ENCODE measurements around the gene EXOSC10.

EXOSC10 gene

GRCh38 chr1:11142618-11143391 lies 43.1 kb upstream of the EXOSC10 start:
- TF ChIP-seq CTCF (IDR thresholded peaks at IDR 0.05; ENCODE audit: low read depth, low read length): no peak
- H3K4me3 ChIP-seq (ENCODE audit: low read depth, low read length): no peak overlapping the region

- no peak overlapping the region for H3K4me3 ChIP-seq (ENCODE audit: low read depth, low read length)
- TF ChIP-seq CTCF (IDR thresholded peaks at IDR 0.05; ENCODE audit: low read depth, low read length): no peak
These were observed 39.3 kb upstream of the EXOSC10 start for GRCh38 chr1:11138952-11139351.

GRCh38 chr1:11138029-11138428 lies 38.4 kb upstream of the EXOSC10 start:
- no peak for TF ChIP-seq CTCF (IDR thresholded peaks at IDR 0.05; ENCODE audit: low read depth, low read length)

GRCh38 chr1:11134898-11135266 lies 35.2 kb upstream of the EXOSC10 start:
- TF ChIP-seq CTCF (IDR thresholded peaks at IDR 0.05; ENCODE audit: low read depth, low read length): no peak
- no peak overlapping the region for H3K4me3 ChIP-seq (ENCODE audit: low read depth, low read length)

More at GRCh38 chr1:11138029-11138428, 38.4 kb upstream of the EXOSC10 start:
- H3K4me3 ChIP-seq (ENCODE audit: low read depth, low read length): no peak overlapping the region

GRCh38 chr1:11134251-11134897 lies 34.7 kb upstream of the EXOSC10 start:
- TF ChIP-seq CTCF (IDR thresholded peaks at IDR 0.05; ENCODE audit: low read depth, low read length): no peak
- no peak overlapping the region for H3K4me3 ChIP-seq (ENCODE audit: low read depth, low read length)

GRCh38 chr1:11132563-11133293 lies 33.1 kb upstream of the EXOSC10 start:
- no peak overlapping the region for H3K4me3 ChIP-seq (ENCODE audit: low read depth, low read length)
- no peak for TF ChIP-seq CTCF (IDR thresholded peaks at IDR 0.05; ENCODE audit: low read depth, low read length)

GRCh38 chr1:11131816-11132215 lies 32.1 kb upstream of the EXOSC10 start:
- no peak overlapping the region for H3K4me3 ChIP-seq (ENCODE audit: low read depth, low read length)
- TF ChIP-seq CTCF (IDR thresholded peaks at IDR 0.05; ENCODE audit: low read depth, low read length): no peak
